Right lobe of liver (tissue), 4 donors: ENCODE measurements around the gene SLC17A3.

Source experiments
- POLR2A ChIP-seq: fragments of 450-650 bp; IDR thresholded peaks from one replicate; pipeline ENCODE4 v1.6.1; 2017; ENCODE audit warnings: antibody characterized with exemption, mild to moderate bottlenecking
- TF ChIP-seq, protein P1 (sequence below), 4 donors: fragments of 200-600 bp in 3 of 4; fragments of 450-650 bp in 1 of 4; IDR thresholded peaks; one replicate each; pipeline versions ENCODE4 v1.5.1 to v1.8.0; 2016 to 2022; ENCODE audit warnings: antibody characterized with exemption in 4 of 4, mild to moderate bottlenecking in 2 of 4
- donor health status: DM: no; HTN: no; CAD: no.
- donor health status: DM: no; HTN: no; CAD: no.
- donor health status: DM: no; HTN: yes; CAD: no.

DNA sequence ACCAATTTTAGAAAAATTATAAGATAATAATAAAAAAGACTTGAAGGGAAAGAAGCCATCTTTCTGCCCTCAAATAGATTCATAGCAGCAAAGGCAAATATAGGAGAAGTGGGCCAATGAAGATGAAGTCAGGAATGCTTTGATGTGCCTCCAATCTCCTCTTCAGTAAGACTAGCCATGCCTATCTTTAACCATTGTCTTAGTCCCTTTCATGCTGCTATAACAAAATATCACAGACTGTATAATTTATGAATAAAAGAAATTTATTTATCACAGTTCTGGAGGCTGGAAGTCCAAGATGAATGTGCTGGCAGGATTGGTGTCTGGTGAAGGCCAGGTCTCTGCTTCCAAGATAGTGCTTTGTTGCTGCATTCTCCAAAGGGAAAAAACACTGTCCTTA lies 18.8 kb upstream of the SLC17A3 start:
- TF ChIP-seq, protein P1, sequence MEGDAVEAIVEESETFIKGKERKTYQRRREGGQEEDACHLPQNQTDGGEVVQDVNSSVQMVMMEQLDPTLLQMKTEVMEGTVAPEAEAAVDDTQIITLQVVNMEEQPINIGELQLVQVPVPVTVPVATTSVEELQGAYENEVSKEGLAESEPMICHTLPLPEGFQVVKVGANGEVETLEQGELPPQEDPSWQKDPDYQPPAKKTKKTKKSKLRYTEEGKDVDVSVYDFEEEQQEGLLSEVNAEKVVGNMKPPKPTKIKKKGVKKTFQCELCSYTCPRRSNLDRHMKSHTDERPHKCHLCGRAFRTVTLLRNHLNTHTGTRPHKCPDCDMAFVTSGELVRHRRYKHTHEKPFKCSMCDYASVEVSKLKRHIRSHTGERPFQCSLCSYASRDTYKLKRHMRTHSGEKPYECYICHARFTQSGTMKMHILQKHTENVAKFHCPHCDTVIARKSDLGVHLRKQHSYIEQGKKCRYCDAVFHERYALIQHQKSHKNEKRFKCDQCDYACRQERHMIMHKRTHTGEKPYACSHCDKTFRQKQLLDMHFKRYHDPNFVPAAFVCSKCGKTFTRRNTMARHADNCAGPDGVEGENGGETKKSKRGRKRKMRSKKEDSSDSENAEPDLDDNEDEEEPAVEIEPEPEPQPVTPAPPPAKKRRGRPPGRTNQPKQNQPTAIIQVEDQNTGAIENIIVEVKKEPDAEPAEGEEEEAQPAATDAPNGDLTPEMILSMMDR (IDR thresholded peaks at IDR 0.05): no peak
- TF ChIP-seq POLR2A: no peak
